Upper lobe of right lung (tissue), 1 donor: ENCODE results near the gene GINS1. TPM values are rescaled to one million over a fixed set of nuclear protein-coding genes. Genes with fewer than 3 reads are reported as not detected.
"Not testable (repeated sequence)": the region's sequence is repeated elsewhere in the genome, so short reads cannot be mapped to it uniquely, and the experiment has no call there.

Source experiments
- ATAC-seq: fragments of 200-7000 bp; cut with Tn5 transposase; one replicate; pipeline ENCODE4 v1.9.1; 2020; ENCODE audit warnings: mild to moderate bottlenecking, moderate library complexity
- DNase-seq: peaks from one replicate; pipeline ENCODE4 v3.0.0-alpha.2; 2020
- H3K27ac ChIP-seq: fragments of 200-600 bp; one replicate; pipeline ENCODE4 v1.8.0; 2022
- H3K27me3 ChIP-seq: fragments of 200-600 bp; one replicate; pipeline ENCODE4 v1.8.0; 2022; ENCODE audit warnings: mild to moderate bottlenecking
- H3K36me3 ChIP-seq: fragments of 200-600 bp; one replicate; pipeline ENCODE4 v1.8.0; 2022
- H3K4me1 ChIP-seq: fragments of 200-600 bp; one replicate; pipeline ENCODE4 v1.8.0; 2022
- H3K4me3 ChIP-seq: fragments of 200-600 bp; one replicate; pipeline ENCODE4 v1.8.0; 2022; ENCODE audit warnings: mild to moderate bottlenecking
- H3K9me3 ChIP-seq: fragments of 200-600 bp; one replicate; pipeline ENCODE4 v1.8.0; 2022
- intact Hi-C: fragments of 100-400 bp; cut with DNase I; formaldehyde crosslinking; loops from one replicate; pipeline ENCODE4 v1.11.0; 2022
- total RNA-seq: library from RNA; stranded (reverse); fragmentation: NEBNext Ultra II Directional; extraction: Animal tissue kit (Norgen Biotek cat#: 25700); gene quantifications from one replicate; pipeline ENCODE4 v1.2.1, GENCODE V29; 2021
- TF ChIP-seq, protein P1 (sequence below): fragments of 200-600 bp; IDR thresholded peaks from one replicate; pipeline ENCODE4 v1.8.0; 2022; ENCODE audit warnings: antibody characterized with exemption
- donor health status: DM: no; HTN: yes; CAD: no; lungs with severe emphysema.

Gene GINS1
- total RNA-seq, 1 donor from 2014 or later = 0.55 TPM

DNA sequence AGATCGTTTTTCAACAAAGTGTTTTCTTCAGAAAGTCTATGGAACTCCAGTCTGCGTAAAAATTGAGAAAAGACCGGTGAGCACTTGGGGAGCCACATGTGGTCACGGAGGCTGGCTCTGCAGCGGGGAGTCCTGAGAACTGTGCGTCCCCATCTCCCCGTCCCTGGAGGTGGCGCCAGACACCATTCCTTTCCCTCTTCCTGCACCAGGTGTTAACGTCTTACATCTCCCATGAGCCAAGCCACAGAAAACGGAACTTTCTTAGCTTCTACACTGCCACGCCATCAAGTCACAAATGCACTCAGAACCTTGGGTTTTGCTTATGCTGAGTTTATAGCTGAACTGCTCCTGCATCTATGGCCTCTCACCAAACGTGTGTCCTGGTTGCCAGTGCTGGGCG is 62.6 kb downstream of the GINS1 start:
- Histone ChIP-seq H3K4me1 (no peaks in the 10 kb centered on the region), H3K4me3 (no peak overlapping the region), H3K27me3 (no peaks in the 10 kb centered on the region), H3K27ac (no peak overlapping the region), H3K9me3 (no peaks in the 10 kb centered on the region), H3K36me3 (peaks cover 9% of the 10 kb centered on the region)
- TF ChIP-seq, protein P1, sequence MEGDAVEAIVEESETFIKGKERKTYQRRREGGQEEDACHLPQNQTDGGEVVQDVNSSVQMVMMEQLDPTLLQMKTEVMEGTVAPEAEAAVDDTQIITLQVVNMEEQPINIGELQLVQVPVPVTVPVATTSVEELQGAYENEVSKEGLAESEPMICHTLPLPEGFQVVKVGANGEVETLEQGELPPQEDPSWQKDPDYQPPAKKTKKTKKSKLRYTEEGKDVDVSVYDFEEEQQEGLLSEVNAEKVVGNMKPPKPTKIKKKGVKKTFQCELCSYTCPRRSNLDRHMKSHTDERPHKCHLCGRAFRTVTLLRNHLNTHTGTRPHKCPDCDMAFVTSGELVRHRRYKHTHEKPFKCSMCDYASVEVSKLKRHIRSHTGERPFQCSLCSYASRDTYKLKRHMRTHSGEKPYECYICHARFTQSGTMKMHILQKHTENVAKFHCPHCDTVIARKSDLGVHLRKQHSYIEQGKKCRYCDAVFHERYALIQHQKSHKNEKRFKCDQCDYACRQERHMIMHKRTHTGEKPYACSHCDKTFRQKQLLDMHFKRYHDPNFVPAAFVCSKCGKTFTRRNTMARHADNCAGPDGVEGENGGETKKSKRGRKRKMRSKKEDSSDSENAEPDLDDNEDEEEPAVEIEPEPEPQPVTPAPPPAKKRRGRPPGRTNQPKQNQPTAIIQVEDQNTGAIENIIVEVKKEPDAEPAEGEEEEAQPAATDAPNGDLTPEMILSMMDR = peak; percentile 23
- DNase-seq = no peak
- ATAC-seq = peak; percentile 52
- intact Hi-C loops = no loop called here

DNA sequence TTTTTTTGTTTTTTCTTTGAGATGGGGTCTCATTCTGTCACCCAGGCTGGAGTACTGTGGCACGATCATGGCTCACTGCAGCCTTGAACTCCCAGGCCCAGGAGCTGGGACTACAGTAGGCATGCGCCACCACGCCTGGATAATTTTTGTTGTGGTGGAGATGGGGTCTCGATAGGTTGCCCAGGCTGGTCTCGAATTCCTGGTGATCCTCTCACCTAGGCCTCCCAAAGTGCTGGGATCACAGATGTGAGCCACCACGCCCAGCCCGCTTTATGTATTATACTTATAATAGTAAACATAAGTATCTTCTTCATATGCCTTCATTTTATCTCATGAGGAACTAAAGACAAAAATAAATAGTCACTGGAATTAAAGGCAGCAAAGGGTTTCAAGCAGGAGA is 63.5 kb downstream of the GINS1 start:
- TF ChIP-seq, protein P1 = no peak
- intact Hi-C loops = no loop called here
- ATAC-seq (no peak), DNase-seq (no peak)
- Histone ChIP-seq H3K27me3 (no peaks in the 10 kb centered on the region), H3K36me3 (peaks cover 9% of the 10 kb centered on the region), H3K9me3 (no peaks in the 10 kb centered on the region), H3K27ac (no peak overlapping the region), H3K4me3 (no peak overlapping the region), H3K4me1 (no peaks in the 10 kb centered on the region)

DNA sequence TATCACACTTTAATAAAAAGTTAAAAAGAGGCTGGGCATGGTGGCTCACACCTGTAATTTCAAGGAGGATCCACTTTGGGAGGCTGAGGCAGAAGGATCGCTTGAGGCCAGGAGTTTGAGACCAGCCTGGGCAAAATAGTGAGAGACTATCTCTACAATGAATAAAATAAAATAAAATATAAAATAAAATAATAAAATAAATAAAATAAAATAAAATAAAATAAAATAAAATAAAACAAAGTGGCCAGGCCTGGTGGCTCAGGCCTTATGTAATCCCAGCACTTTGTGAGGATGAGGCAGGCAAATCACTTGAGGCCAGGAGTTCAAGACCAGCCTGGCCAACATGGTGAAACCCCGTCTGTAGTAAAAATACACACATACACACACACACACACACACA is 65.8 kb downstream of the GINS1 start:
- intact Hi-C loops, H3K9me3 ChIP-seq, H3K4me1 ChIP-seq, H3K27me3 ChIP-seq, H3K36me3 ChIP-seq, H3K4me3 ChIP-seq, ATAC-seq, DNase-seq, H3K27ac ChIP-seq: not testable (repeated sequence)

GRCh38 chr20:25476106-25477013 is 68.9 kb downstream of the GINS1 start:
- Histone ChIP-seq H3K4me3 (no peak overlapping the region), H3K27me3 (no peaks in the 10 kb centered on the region), H3K27ac (no peak overlapping the region), H3K36me3 (no peaks in the 10 kb centered on the region), H3K4me1 (no peaks in the 10 kb centered on the region), H3K9me3 (no peaks in the 10 kb centered on the region)
- DNase-seq (no peak), ATAC-seq (no peak)
- TF ChIP-seq, protein P1 = no peak
- intact Hi-C loops = no loop called here

DNA sequence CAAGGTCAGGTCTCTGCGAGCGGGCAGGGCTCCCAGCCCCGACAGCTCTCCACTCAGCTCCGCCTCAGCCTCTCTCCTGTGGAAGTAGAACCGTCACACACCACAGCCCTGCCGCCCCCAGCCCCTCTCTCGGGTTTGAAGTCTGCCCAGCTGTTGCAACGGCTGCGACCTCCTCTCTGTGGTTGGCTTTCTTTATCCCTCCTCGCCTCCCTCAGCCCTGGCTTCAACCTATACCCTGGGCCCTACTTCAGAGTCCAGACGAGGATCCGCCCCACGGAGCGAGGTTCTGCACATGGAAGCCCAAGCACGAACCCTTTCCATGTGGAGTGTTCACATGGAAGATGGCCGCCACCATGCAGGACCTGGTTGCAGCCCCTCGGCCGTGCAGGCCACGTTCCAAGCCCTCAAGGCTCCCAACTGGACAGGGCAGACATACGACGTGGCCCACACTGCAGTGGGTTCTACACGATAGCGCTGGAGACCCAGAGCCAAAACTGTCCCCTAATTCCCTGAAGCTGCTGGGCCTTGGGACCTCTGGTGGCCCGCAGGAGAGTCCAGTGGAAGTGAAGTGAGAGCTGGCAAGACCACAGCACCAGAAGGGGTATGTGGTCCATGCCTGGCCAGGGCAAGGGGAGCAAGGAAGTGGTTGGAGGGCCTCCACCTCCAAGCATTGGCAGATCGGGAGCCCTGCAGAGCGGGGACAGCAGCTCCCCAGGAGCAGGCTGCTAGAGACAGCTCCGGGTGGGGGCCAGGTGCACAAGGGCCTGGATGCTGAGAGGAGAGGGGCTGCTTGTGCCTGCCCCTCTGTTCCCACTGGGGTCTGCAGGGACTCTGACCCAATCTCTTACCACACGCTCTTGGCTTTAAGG is 69.8 kb downstream of the GINS1 start:
- H3K27ac ChIP-seq = no peak overlapping the region
- no peaks in the 10 kb centered on the region for H3K36me3 ChIP-seq
- H3K27me3 ChIP-seq = no peaks in the 10 kb centered on the region
- H3K9me3 ChIP-seq = no peaks in the 10 kb centered on the region
- ATAC-seq = no peak
- DNase-seq = no peak
- intact Hi-C loops = no loop called here
- TF ChIP-seq, protein P1 = no peak
- no peak overlapping the region for H3K4me3 ChIP-seq
- H3K4me1 ChIP-seq = no peaks in the 10 kb centered on the region
